ENCODE results near the gene ATP8B2.
"Not testable (repeated sequence)": the region's sequence is repeated elsewhere in the genome, so short reads cannot be mapped to it uniquely, and the experiment has no call there.

ATP8B2 gene

GRCh38 chr1:154344977-154345837 lies 19.9 kb downstream of the ATP8B2 start:
- peak; percentile 58 to 65 for DNase-seq (ENCODE audit: low read depth in 2 of 2)

GRCh38 chr1:154346276-154346917 lies 21.1 kb downstream of the ATP8B2 start:
- no peak for DNase-seq (ENCODE audit: low read depth in 2 of 2)

GRCh38 chr1:154347961-154348360 lies 22.6 kb downstream of the ATP8B2 start:
- no peak for DNase-seq (ENCODE audit: low read depth in 2 of 2)

- no peak for DNase-seq (ENCODE audit: low read depth in 2 of 2)
Observed at GRCh38 chr1:154348429-154349076, 23.2 kb downstream of the ATP8B2 start.

- no peak for DNase-seq (ENCODE audit: low read depth in 2 of 2)
Observed at GRCh38 chr1:154349121-154349520, 23.8 kb downstream of the ATP8B2 start.

GRCh38 chr1:154350383-154350782 lies 25.1 kb downstream of the ATP8B2 start:
- no peak for DNase-seq (ENCODE audit: low read depth in 2 of 2)

- DNase-seq (ENCODE audit: low read depth in 2 of 2) = no peak
Observed at GRCh38 chr1:154351363-154352068, 26.2 kb downstream of the ATP8B2 start.

- no peak for DNase-seq (ENCODE audit: low read depth in 2 of 2)
Observed at GRCh38 chr1:154352245-154352580, 26.9 kb downstream of the ATP8B2 start.

GRCh38 chr1:154352581-154353459 lies 27.5 kb downstream of the ATP8B2 start:
- peak in 1 of 2 donors; percentile 27 for DNase-seq (ENCODE audit: low read depth in 2 of 2)

GRCh38 chr1:154353460-154353904 lies 28.2 kb downstream of the ATP8B2 start:
- no peak for DNase-seq (ENCODE audit: low read depth in 2 of 2)

GRCh38 chr1:154353966-154354365 lies 28.6 kb downstream of the ATP8B2 start:
- no peak for DNase-seq (ENCODE audit: low read depth in 2 of 2)

- no peak for DNase-seq (ENCODE audit: low read depth in 2 of 2)
Observed at GRCh38 chr1:154358519-154358918, 33.2 kb downstream of the ATP8B2 start.

GRCh38 chr1:154360288-154360687 lies 35.0 kb downstream of the ATP8B2 start:
- no peak for DNase-seq (ENCODE audit: low read depth in 2 of 2)

GRCh38 chr1:154360881-154361280 lies 35.6 kb downstream of the ATP8B2 start:
- not testable (repeated sequence) for DNase-seq (ENCODE audit: low read depth in 2 of 2)

GRCh38 chr1:154361357-154361756 lies 36.0 kb downstream of the ATP8B2 start:
- no peak for DNase-seq (ENCODE audit: low read depth in 2 of 2)

GRCh38 chr1:154371436-154371835 lies 46.1 kb downstream of the ATP8B2 start:
- no peak for DNase-seq (ENCODE audit: low read depth in 2 of 2)

GRCh38 chr1:154373777-154374357 lies 48.5 kb downstream of the ATP8B2 start:
- not testable (repeated sequence) for DNase-seq (ENCODE audit: low read depth in 2 of 2)

- no peak for DNase-seq (ENCODE audit: low read depth in 2 of 2)
Observed at GRCh38 chr1:154379301-154379700, 54.0 kb downstream of the ATP8B2 start.

GRCh38 chr1:154384650-154385489 lies 59.5 kb downstream of the ATP8B2 start:
- DNase-seq (ENCODE audit: low read depth in 2 of 2) = no peak

Measured in stimulated activated CD8-positive, alpha-beta memory T cell treated with anti-CD3 and anti-CD28 coated beads, Interleukin-2, amount 100 ng/mL, for 48 hours (primary cell).